CD4-positive, alpha-beta memory T cell (primary cell): ENCODE results near the gene DNAJC13. TPM values are rescaled to one million over a fixed set of nuclear protein-coding genes. Genes with fewer than 3 reads are reported as not detected.

ENCODE experiments used
- CTCF ChIA-PET: fragments of 350-600 bp; sonication (Branson Sonifier 250); formaldehyde crosslinking; loops from one replicate; lab custom pipeline; 2021; ENCODE audit warnings: inconsistent platforms; ENCODE audit not compliant: partially characterized antibody; lab: Charles Lee
- POLR2A ChIA-PET: fragments of 350-600 bp; sonication (Branson Sonifier 250); formaldehyde crosslinking; loops from one replicate; lab custom pipeline; 2021; ENCODE audit not compliant: partially characterized antibody; lab: Charles Lee
- DNase-seq, 5 donors: peaks; one replicate each; pipeline versions ENCODE4 v3.0.0 to v3.0.0-alpha.2; 2020 to 2022; ENCODE audit warnings: mixed read lengths in 1 of 5
- H3K27ac ChIP-seq: one replicate; pipeline ENCODE4 v1.7.0; 2013; ENCODE audit warnings: low read depth, low read length
- H3K27me3 ChIP-seq: 2 replicates; pipeline ENCODE4 v1.7.0; 2013; ENCODE audit warnings: mild to moderate bottlenecking, low read length, moderate library complexity; ENCODE audit not compliant: insufficient read depth
- H3K36me3 ChIP-seq: 2 replicates; pipeline ENCODE4 v1.7.0; 2013; ENCODE audit warnings: mild to moderate bottlenecking, low read length, moderate library complexity; ENCODE audit not compliant: insufficient read depth
- H3K4me1 ChIP-seq: 2 replicates; pipeline ENCODE4 v1.7.0; 2013; ENCODE audit warnings: mild to moderate bottlenecking, low read length, moderate library complexity; ENCODE audit not compliant: insufficient read depth
- H3K4me3 ChIP-seq, 2 donors: one replicate each; pipeline ENCODE4 v1.7.0; 2013; ENCODE audit warnings: low read length in 2 of 2, mild to moderate bottlenecking in 1 of 2
- H3K9me3 ChIP-seq, 2 donors: one replicate each; pipeline ENCODE4 v1.7.0; 2013; ENCODE audit warnings: low read length in 2 of 2, control low read depth in 1 of 2; ENCODE audit not compliant: control insufficient read depth in 1 of 2
- H3K27ac Mint-ChIP-seq, 7 donors: one replicate each; pipeline ENCODE4 v1.8.0; 2020 to 2021; ENCODE audit warnings: mixed read lengths in 7 of 7, mild to moderate bottlenecking in 6 of 7, inconsistent platforms in 3 of 7, moderate library complexity in 3 of 7
- H3K27me3 Mint-ChIP-seq, 2 donors: one replicate each; pipeline ENCODE4 v1.8.0; 2020 to 2021; ENCODE audit warnings: mixed read lengths in 2 of 2
- H3K36me3 Mint-ChIP-seq, 2 donors: one replicate each; pipeline ENCODE4 v1.8.0; 2020 to 2021; ENCODE audit warnings: mixed read lengths in 2 of 2, inconsistent platforms in 1 of 2, mild to moderate bottlenecking in 1 of 2
- H3K4me1 Mint-ChIP-seq, 4 donors: one replicate each; pipeline ENCODE4 v1.8.0; 2020 to 2021; ENCODE audit warnings: mixed read lengths in 4 of 4, mild to moderate bottlenecking in 1 of 4
- H3K4me3 Mint-ChIP-seq, 8 donors: one replicate each; pipeline ENCODE4 v1.8.0; 2020 to 2021; ENCODE audit warnings: mixed read lengths in 8 of 8, mild to moderate bottlenecking in 7 of 8, moderate library complexity in 6 of 8, inconsistent platforms in 3 of 8
- H3K9me3 Mint-ChIP-seq, 8 donors: one replicate each; pipeline ENCODE4 v1.8.0; 2020 to 2021; ENCODE audit warnings: mixed read lengths in 8 of 8, mild to moderate bottlenecking in 5 of 8, inconsistent platforms in 3 of 8, moderate library complexity in 1 of 8
- intact Hi-C: fragments of 100-400 bp; cut with micrococcal nuclease; formaldehyde crosslinking; loops from one replicate; pipeline ENCODE4 v1.15.1; 2023
- polyA plus RNA-seq, 2 donors: library from polyadenylated mRNA; unstranded; fragments of 300-500 nt; fragmentation: Illumina TruSeq; gene quantifications; one replicate each; pipeline ENCODE4 v1.2.3, GENCODE V29; 2021
- total RNA-seq, 2 experiments: library from RNA; stranded (reverse); gene quantifications; one replicate each; pipeline ENCODE4 v1.2.3, GENCODE V29; 2021

The DNAJC13 gene
- total and polyA plus RNA-seq, 4 experiments from 2014 or later = 7.4 to 43.5 (median 26.8) TPM

DNA sequence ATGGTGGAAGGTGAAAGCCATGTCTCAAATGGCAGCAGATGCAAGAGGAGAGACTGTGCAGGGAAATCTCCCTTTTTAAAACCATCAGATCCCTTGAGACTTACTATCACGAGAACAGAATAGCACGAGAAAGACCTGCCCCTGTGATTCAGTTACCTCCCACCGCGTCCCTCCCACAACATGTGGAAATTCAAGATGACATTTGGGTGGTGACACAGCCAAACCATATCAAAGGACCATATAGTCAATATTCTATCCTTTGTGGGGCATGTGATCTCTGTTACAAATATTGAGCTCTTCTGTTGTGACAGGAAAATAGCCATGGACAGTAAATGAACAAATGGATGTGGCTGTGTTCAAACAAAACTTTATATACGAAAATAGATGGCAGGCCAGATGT, 102.6 kb downstream of the DNAJC13 start:
- POLR2A ChIA-PET = no interaction called here
- DNase-seq = no peak
- H3K4me3 ChIP-seq = no peak overlapping the region
- H3K4me1 ChIP-seq = no peaks in the 10 kb centered on the region
- Mint-ChIP-seq H3K36me3 (peaks cover 57 to 84% of the 10 kb centered on the region in 2 donors), H3K27ac (peak overlapping the region in 1 of 7 donors; percentile 47), H3K9me3 (no peaks in the 10 kb centered on the region), H3K4me3 (peak overlapping the region in 1 of 8 donors; percentile 39), H3K27me3 (no peaks in the 10 kb centered on the region), H3K4me1 (peaks cover 3 to 10% (median 8%) of the 10 kb centered on the region in 4 donors)
- intact Hi-C loops = no loop called here
- CTCF ChIA-PET = interaction anchor here (3.6 kb wide), 1 partner anchor 16 kb away, joined by 27 read pairs; no protein-coding TSS in a partner anchor
- no peaks in the 10 kb centered on the region for H3K9me3 ChIP-seq
- H3K36me3 ChIP-seq = peaks cover 34% of the 10 kb centered on the region
- no peaks in the 10 kb centered on the region for H3K27me3 ChIP-seq
- no peak overlapping the region for H3K27ac ChIP-seq

DNA sequence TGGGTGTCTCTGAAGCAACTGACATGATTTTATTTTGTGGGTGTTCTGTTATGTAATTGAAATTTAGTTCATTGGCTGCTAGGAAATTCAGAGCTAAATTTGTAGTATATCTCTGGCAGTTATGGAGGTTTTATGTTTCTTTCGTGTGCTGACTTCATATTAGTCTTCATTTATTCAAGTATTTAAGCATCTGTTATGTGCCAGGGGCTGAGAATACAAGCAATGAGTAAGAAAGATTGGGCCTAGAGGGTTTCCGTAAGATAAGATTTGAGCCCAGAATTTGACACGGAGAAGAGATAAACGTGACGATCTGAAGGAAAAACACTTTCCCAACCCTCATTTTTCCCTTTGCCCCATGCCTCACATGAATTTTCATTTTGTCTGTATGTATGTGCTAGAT, 104.6 kb downstream of the DNAJC13 start:
- intact Hi-C loops = no loop called here
- Histone ChIP-seq H3K4me3 (no peak overlapping the region), H3K36me3 (peaks cover 36% of the 10 kb centered on the region), H3K27me3 (no peaks in the 10 kb centered on the region), H3K4me1 (no peaks in the 10 kb centered on the region), H3K9me3 (no peaks in the 10 kb centered on the region), H3K27ac (no peak overlapping the region)
- Mint-ChIP-seq H3K27ac (peak overlapping the region in 3 of 7 donors; percentile 24 to 67 (median 45)), H3K4me1 (peaks cover 3 to 10% (median 9%) of the 10 kb centered on the region in 4 donors), H3K9me3 (no peaks in the 10 kb centered on the region), H3K36me3 (peaks cover 58 to 80% of the 10 kb centered on the region in 2 donors), H3K27me3 (no peaks in the 10 kb centered on the region), H3K4me3 (no peak overlapping the region)
- DNase-seq = no peak
- CTCF ChIA-PET = interaction anchor here (3.6 kb wide), 1 partner anchor 14 kb away, joined by 27 read pairs; no protein-coding TSS in a partner anchor
- POLR2A ChIA-PET = no interaction called here

DNA sequence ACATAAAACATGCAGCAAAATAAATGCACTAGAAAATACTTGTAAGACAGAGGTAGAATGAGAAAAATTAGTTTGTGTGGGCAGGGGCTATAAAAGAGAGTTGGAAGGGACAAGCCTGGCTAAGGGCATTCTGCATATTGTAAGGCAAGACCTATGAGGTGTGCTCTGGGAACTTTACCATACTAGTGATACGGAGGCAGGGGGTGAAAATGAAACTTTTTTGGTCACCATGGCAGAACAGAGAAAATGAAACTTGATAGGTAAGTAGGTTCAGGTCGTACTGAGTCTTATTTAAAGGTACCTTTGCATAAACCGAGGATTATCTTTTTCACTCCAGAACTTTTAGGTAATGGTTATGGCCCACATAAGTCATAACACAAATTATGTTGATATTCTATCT, 105.1 kb downstream of the DNAJC13 start:
- CTCF ChIA-PET = interaction anchor here (3.6 kb wide), 1 partner anchor 13 kb away, joined by 27 read pairs; no protein-coding TSS in a partner anchor
- H3K27ac Mint-ChIP-seq = peak overlapping the region in 5 of 7 donors; percentile 38 to 84 (median 60)
- no peaks in the 10 kb centered on the region for H3K27me3 Mint-ChIP-seq
- Histone ChIP-seq H3K36me3 (peaks cover 36% of the 10 kb centered on the region), H3K27ac (no peak overlapping the region), H3K4me1 (no peaks in the 10 kb centered on the region), H3K27me3 (no peaks in the 10 kb centered on the region), H3K4me3 (no peak overlapping the region), H3K9me3 (no peaks in the 10 kb centered on the region)
- intact Hi-C loops = no loop called here
- DNase-seq = no peak
- no peak overlapping the region for H3K4me3 Mint-ChIP-seq
- no peaks in the 10 kb centered on the region for H3K9me3 Mint-ChIP-seq
- peaks cover 56 to 78% of the 10 kb centered on the region in 2 donors for H3K36me3 Mint-ChIP-seq
- POLR2A ChIA-PET = no interaction called here
- peaks cover 3 to 10% (median 9%) of the 10 kb centered on the region in 4 donors for H3K4me1 Mint-ChIP-seq

DNA sequence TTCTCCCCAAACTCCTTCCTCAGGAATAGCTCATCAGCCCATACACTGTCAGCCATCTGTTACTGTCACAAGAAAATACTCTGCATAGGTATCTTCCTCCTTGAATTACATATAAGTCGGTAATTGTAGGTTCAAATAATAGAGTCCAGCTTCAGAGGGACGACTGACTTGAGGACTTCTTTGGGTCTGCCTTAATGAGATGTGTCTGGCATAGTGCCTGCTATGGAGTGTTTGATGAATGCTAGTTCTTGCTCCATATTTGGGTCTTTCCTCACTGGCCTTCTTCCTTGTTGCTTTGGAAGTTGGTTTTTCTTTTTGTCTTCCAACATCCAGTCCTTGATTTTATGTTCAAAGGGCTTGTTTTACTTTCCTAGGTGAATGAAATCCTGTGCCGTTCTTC, 113.3 kb downstream of the DNAJC13 start:
- no peak for DNase-seq
- no peaks in the 10 kb centered on the region for H3K27me3 Mint-ChIP-seq
- peak overlapping the region in 2 of 7 donors; percentile 6 to 37 for H3K27ac Mint-ChIP-seq
- POLR2A ChIA-PET = no interaction called here
- H3K4me3 Mint-ChIP-seq = no peak overlapping the region
- H3K36me3 Mint-ChIP-seq = peaks cover 48 to 81% of the 10 kb centered on the region in 2 donors
- CTCF ChIA-PET = no interaction called here
- Histone ChIP-seq H3K4me1 (no peaks in the 10 kb centered on the region), H3K27me3 (no peaks in the 10 kb centered on the region), H3K9me3 (no peaks in the 10 kb centered on the region), H3K27ac (no peak overlapping the region), H3K4me3 (no peak overlapping the region), H3K36me3 (peaks cover 38% of the 10 kb centered on the region)
- intact Hi-C loops = no loop called here
- H3K4me1 Mint-ChIP-seq = peaks cover 0 to 3% (median 0%) of the 10 kb centered on the region in 4 donors
- H3K9me3 Mint-ChIP-seq = no peaks in the 10 kb centered on the region

DNA sequence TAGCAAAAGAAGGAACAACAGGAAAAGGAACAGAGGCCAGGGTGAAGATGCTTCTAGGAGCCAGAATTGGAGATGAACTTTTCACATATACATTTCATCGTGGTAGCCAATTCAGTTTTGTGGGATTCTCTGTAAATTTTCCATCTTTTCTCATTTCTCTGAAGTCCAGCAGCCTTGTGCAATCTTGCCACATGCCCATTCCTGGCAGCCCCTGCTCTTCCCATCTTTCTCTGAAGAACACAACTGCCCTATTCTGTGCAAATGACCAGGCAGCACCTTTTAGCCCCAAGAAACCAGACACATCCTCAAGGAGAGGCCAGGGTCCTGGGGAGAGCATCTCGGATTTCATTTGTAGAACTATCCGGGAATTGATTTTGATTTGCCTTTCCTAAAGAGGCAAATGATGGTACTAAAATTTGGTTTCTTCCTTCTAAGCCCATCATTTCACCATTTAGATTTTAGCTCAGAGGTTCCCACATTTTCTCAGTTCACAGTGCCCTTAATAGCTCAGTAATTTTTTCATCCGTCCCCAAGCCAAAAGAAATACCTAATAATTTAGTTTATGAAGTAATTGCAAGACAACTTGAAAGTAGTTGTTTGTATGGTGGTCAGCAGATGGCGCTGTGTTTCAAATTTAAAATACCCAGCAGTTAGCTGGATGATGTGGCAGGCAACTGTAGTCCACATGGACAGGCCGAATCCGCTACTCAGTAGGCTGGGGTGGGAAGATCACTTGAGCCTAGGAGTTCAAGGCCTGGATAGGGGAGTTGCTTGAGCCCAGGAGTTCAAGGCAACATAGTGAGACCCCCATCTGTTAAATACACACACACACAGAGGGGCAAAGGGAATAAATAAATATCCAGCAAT, 118.5 kb downstream of the DNAJC13 start:
- no peak overlapping the region for H3K27ac ChIP-seq
- H3K4me3 ChIP-seq = no peak overlapping the region
- Mint-ChIP-seq H3K4me3 (no peak overlapping the region), H3K9me3 (peaks cover 0 to 4% (median 0%) of the 10 kb centered on the region in 8 donors), H3K27ac (peak overlapping the region in 2 of 7 donors; percentile 7 to 39), H3K36me3 (peaks cover 42 to 76% of the 10 kb centered on the region in 2 donors), H3K4me1 (no peaks in the 10 kb centered on the region), H3K27me3 (no peaks in the 10 kb centered on the region)
- H3K4me1 ChIP-seq = no peaks in the 10 kb centered on the region
- H3K27me3 ChIP-seq = no peaks in the 10 kb centered on the region
- DNase-seq = peak in 4 of 5 donors; percentile 34 to 41 (median 38)
- ChIA-PET CTCF (interaction anchor here (0.7 to 8.5 kb wide), 31 partner anchors 9 to 184 kb away, joined by 3 to 90 read pairs (median 4); no protein-coding TSS in a partner anchor), POLR2A (no interaction called here)
- intact Hi-C loops = loop anchor here (1.0 kb wide), 2 partner anchors 106 to 184 kb away; no protein-coding TSS in a partner anchor
- peaks cover 18% of the 10 kb centered on the region for H3K36me3 ChIP-seq
- no peaks in the 10 kb centered on the region for H3K9me3 ChIP-seq

DNA sequence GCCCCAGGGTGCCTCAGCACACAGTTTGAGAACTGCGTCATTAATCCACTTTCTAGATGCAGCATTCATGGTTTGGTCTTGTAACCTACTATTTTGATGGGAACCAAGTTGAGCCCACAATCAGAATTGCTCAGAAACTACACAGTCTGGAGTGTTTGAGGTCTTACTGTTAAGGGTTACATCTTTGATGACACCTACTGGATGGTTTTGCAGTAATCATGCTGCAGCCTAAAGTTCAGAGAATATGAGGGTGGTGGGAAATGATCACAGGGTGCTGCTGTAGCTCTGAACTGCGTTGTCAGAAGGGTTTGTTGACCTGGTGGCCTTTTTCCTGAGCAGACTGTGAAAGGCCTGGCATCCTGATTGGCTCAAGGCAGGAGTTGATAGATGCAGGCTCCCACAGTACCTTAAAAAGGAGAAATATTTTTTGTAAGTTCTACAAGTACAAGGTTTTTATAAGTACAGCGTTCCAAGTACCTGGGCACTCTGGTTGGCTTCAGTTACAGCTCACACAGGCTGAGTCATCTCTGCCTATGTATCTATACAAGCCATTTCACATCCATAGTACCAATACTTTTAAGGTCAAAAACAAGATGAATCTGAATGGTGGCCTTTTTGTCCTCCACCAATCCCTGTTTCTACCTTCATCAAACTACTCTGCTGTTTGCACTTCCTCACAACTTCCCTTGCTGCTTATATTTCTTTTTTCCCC, 119.3 kb downstream of the DNAJC13 start:
- Histone ChIP-seq H3K27ac (no peak overlapping the region), H3K4me1 (no peaks in the 10 kb centered on the region), H3K9me3 (no peaks in the 10 kb centered on the region), H3K36me3 (peaks cover 12% of the 10 kb centered on the region), H3K27me3 (no peaks in the 10 kb centered on the region), H3K4me3 (no peak overlapping the region)
- Mint-ChIP-seq H3K4me3 (no peak overlapping the region), H3K27me3 (no peaks in the 10 kb centered on the region), H3K36me3 (peaks cover 42 to 76% of the 10 kb centered on the region in 2 donors), H3K27ac (no peak overlapping the region), H3K9me3 (peaks cover 0 to 4% (median 0%) of the 10 kb centered on the region in 8 donors), H3K4me1 (no peaks in the 10 kb centered on the region)
- intact Hi-C loops = loop anchor here (1.0 kb wide), 2 partner anchors 106 to 184 kb away; no protein-coding TSS in a partner anchor
- CTCF ChIA-PET = interaction anchor here (0.9 to 8.5 kb wide), 24 partner anchors 9 to 185 kb away, joined by 3 to 90 read pairs (median 4); no protein-coding TSS in a partner anchor
- DNase-seq = no peak
- POLR2A ChIA-PET = no interaction called here
